ENCODE measurements around the gene DDX3X.

- TF ChIP-seq CTCF (IDR thresholded peaks at IDR 0.05): no peak
- no peak for TF ChIP-seq POLR2A (IDR thresholded peaks at IDR 0.05)
These were observed 21.2 kb upstream of the DDX3X start for GRCh38 chrX:41312786-41313185.

Data from testis (tissue), 2 donors.